Right renal cortex interstitium (tissue), 3 donors: ENCODE measurements around the gene GABRA6. TPM values are rescaled to one million over a fixed set of nuclear protein-coding genes. Genes with fewer than 3 reads are reported as not detected.

ENCODE experiments used
- DNase-seq, 3 donors: peaks; one replicate each; pipeline ENCODE4 v3.0.0-alpha.2; 2013; ENCODE audit warnings: low read depth in 3 of 3, low spot score in 2 of 3
- polyA plus RNA-seq, 3 donors: library from polyadenylated mRNA; unstranded; fragments of 120-200 nt; gene quantifications; one replicate each; pipeline ENCODE4 v1.2.1, GENCODE V29; 2013; ENCODE audit not compliant: insufficient read length in 3 of 3

GABRA6 gene
- polyA plus RNA-seq, 3 donors = 0.17 TPM; not detected in 2

DNA sequence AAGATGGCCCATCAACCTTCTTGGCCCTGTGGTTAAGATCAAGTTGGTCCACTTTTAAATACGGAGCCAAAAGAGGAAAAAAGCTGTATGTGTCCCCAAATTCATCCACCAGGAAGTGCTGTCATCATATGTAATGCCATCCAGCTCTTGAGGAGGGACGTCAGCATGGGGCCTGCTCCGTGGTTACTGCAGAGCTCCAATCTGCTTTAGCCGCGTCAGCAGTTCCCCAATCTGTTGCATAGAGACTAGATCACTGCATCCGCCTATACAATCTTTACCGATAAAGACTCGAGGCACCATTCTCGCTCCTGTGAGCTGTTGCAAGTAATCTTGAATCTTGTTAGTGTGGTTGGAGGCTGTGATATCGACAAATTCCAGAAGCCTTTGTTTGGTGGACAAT, 65.7 kb downstream of the GABRA6 start:
- DNase-seq = no peak

Other genes starting within 250 kb of the GABRA6 start
- 1 to 10 TPM; 2.0 to 2.1 (median 2.0) TPM for gene GABRB2, start 139.0 kb upstream of the GABRA6 start, polyA plus RNA-seq
- under 1 TPM in 1 of 3 donors, not detected in 2; 0.10 TPM for gene GABRA1, start 162.4 kb downstream of the GABRA6 start, polyA plus RNA-seq